ENCODE data around the gene EIF4ENIF1.
"Not testable (repeated sequence)": the region's sequence is repeated elsewhere in the genome, so short reads cannot be mapped to it uniquely, and the experiment has no call there.

Gene EIF4ENIF1

GRCh38 chr22:31441652-31442051, 48.0 kb downstream of the EIF4ENIF1 start:
- no peak for DNase-seq

GRCh38 chr22:31440681-31441080, 49.0 kb downstream of the EIF4ENIF1 start:
- no peak for DNase-seq

- no peak for DNase-seq
Measured at GRCh38 chr22:31439808-31440207, 49.8 kb downstream of the EIF4ENIF1 start.

GRCh38 chr22:31436132-31436531, 53.5 kb downstream of the EIF4ENIF1 start:
- no peak for DNase-seq

- no peak for DNase-seq
Measured at GRCh38 chr22:31431950-31432349, 57.7 kb downstream of the EIF4ENIF1 start.

- no peak for DNase-seq
Measured at GRCh38 chr22:31425331-31426050, 64.2 kb downstream of the EIF4ENIF1 start.

GRCh38 chr22:31402350-31402749, 87.3 kb downstream of the EIF4ENIF1 start:
- not testable (repeated sequence) for DNase-seq

- DNase-seq = no peak
Measured at GRCh38 chr22:31400023-31400397, 89.6 kb downstream of the EIF4ENIF1 start.

- DNase-seq = peak; percentile 97
Measured at GRCh38 chr22:31399211-31400022, 90.2 kb downstream of the EIF4ENIF1 start, which contains the start of gene DRG1. Gene DRG1, plus strand, starts transcription at chr22:31399604. Its CDS starts 80 bp downstream, at chr22:31399684.

GRCh38 chr22:31398231-31398630, 91.4 kb downstream of the EIF4ENIF1 start:
- no peak for DNase-seq

GRCh38 chr22:31394326-31394725, 95.3 kb downstream of the EIF4ENIF1 start:
- DNase-seq = no peak

GRCh38 chr22:31393893-31394292, 95.7 kb downstream of the EIF4ENIF1 start:
- no peak for DNase-seq
